COLO829 (cell line): ENCODE results near the gene CST7.
"Not testable (repeated sequence)": the region's sequence is repeated elsewhere in the genome, so short reads cannot be mapped to it uniquely, and the experiment has no call there.

ENCODE experiments used
- DNase-seq: peaks from one replicate; pipeline ENCODE4 v3.0.0; 2012; ENCODE audit warnings: low spot score

CST7 gene

GRCh38 chr20:24929867-24930723 is 19.0 kb upstream of the CST7 start:
- DNase-seq, result not testable (repeated sequence)

- DNase-seq, result not testable (repeated sequence)
These were observed 18.1 kb upstream of the CST7 start for GRCh38 chr20:24930724-24931688.

GRCh38 chr20:24931893-24932292 is 17.2 kb upstream of the CST7 start:
- DNase-seq, result not testable (repeated sequence)

- DNase-seq, result no peak
These were observed 15.7 kb upstream of the CST7 start for GRCh38 chr20:24933266-24933908.

- DNase-seq, result no peak
These were observed 14.9 kb upstream of the CST7 start for GRCh38 chr20:24934101-24934661.

GRCh38 chr20:24934716-24935115 is 14.4 kb upstream of the CST7 start:
- no peak for DNase-seq

- DNase-seq, result no peak
These were observed 13.9 kb upstream of the CST7 start for GRCh38 chr20:24935140-24935539.

GRCh38 chr20:24935766-24936525 is 13.1 kb upstream of the CST7 start:
- DNase-seq, result no peak

GRCh38 chr20:24936526-24937407 is 12.3 kb upstream of the CST7 start:
- DNase-seq, result no peak

- no peak for DNase-seq
These were observed 11.5 kb upstream of the CST7 start for GRCh38 chr20:24937579-24937978.

- no peak for DNase-seq
These were observed 10.6 kb upstream of the CST7 start for GRCh38 chr20:24938498-24938897.

- no peak for DNase-seq
These were observed 10.0 kb upstream of the CST7 start for GRCh38 chr20:24939036-24939435.

- no peak for DNase-seq
These were observed 6.4 kb upstream of the CST7 start for GRCh38 chr20:24942679-24943078.

- DNase-seq, result no peak
These were observed 5.9 kb upstream of the CST7 start for GRCh38 chr20:24943196-24943595.

GRCh38 chr20:24943731-24944130 is 5.3 kb upstream of the CST7 start:
- DNase-seq, result no peak

- DNase-seq, result not testable (repeated sequence)
These were observed 2.7 kb upstream of the CST7 start for GRCh38 chr20:24946376-24946775.

GRCh38 chr20:24948396-24948938 is 602 bp upstream of the CST7 start:
- not testable (repeated sequence) for DNase-seq

GRCh38 chr20:24949756-24950127 is 673 bp downstream of the CST7 start:
- no peak for DNase-seq

GRCh38 chr20:24950128-24950835 is 1.2 kb downstream of the CST7 start:
- DNase-seq, result no peak
